ENCODE results near the gene ASPSCR1.

Gene ASPSCR1

DNA sequence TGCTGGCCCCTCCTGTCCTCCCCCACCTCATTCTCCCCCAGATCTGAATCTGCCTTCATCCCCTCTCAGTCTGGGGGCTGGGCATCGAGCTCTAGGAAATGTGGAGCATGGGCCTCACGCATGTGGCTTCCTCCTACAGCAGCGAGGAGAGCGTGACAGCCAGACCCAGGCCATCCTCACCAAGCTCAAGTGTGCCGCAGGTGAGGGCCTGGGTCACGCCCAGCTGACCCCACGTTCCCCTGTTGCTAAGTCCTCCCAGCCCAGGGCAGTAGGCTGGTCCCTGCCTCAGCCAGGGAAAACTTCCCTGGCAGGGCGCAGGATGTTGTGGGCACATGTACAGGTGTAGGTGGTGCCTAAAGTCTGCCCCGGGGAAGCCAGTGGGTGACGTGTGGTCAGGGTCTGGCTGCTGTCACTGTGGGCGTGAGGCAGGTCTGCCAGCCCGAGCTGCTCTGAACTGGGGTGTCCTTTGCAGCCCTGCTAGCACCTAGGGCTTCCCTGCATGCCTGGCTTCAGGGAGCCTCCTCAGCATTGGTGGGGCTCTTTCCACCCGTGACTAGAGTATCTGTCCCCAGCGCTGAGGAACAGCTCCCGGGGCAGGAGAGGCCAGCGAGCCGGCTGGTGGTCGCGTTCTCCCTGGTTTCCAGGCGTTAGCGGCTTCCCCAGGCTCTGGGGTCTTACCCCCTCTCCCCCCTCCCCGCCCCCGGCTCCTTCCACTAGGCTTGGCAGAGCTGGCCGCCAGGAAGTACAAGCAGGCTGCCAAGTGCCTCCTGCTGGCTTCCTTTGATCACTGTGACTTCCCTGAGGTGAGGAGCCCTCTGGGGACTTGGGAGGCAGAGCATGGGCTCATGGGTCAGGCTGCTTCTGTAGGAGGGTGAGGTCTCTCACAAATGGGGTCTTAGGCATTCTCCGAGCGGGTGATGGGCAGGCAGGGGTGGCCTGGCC, 77.9 kb downstream of the ASPSCR1 start:
- no peak for DNase-seq (ENCODE audit: low read depth in 2 of 2)

DNA sequence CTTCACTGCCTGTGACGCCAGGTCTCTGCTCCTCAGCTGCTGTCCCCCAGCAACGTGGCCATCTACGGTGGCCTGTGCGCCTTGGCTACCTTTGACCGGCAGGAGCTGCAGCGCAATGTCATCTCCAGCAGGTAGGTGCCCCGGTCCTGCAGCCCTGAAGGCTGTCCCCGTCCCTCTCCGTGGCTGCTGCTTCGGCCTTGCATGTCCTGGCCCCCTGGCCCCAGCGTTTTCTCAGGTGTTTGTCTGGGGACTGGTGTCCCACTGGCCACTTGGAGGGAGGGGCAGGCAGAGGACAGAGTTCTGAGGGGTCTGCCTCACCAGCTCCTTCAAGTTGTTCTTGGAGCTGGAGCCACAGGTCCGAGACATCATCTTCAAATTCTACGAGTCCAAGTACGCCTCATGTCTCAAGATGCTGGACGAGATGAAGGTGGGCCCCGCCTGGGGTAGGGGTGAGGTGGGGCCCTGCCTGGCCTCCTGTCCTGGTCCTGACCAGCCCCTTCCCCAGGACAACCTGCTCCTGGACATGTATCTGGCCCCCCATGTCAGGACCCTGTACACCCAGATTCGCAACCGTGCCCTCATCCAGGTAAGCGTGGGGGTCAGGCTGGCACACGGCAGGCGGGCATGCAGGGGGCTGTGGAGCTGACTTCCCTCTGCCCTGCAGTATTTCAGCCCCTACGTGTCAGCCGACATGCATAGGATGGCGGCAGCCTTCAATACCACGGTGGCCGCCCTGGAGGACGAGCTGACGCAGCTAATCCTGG, 78.7 kb downstream of the ASPSCR1 start:
- no peak for DNase-seq (ENCODE audit: low read depth in 2 of 2)

GRCh38 chr17:82056729-82057621, 79.5 kb downstream of the ASPSCR1 start:
- no peak for DNase-seq (ENCODE audit: low read depth in 2 of 2)

DNA sequence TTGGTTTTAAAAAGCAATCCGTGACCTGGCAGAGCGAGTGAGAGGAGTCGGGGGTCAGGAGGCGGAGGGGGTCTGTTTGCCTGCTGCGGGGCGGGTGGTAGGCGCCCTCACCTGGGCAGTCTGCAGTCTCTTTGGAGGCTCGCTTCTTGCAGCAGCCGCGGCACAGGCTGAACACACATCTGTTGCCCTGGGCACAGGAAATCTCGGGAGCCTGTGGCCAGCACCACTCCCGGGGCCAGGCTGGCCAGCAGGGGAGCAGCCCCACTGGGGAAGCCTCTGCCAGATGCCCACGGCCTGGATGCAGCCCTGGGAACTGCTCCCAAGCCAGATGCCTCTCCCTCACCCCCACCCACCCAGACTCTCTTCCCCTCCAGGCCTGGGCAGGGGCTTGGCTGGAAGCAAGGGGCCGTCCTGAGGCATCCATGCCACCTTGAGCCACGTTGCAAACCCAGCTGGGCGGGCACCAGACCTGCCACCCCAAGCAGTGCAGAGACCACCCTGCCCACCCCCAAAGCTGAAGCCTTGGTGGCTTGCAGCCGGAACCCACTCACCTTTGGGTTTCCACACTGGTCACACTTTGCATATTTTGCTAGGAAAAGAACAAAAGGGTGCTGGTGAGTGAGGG, 80.9 kb downstream of the ASPSCR1 start:
- no peak for DNase-seq (ENCODE audit: low read depth in 2 of 2)

GRCh38 chr17:82058855-82059249, 81.4 kb downstream of the ASPSCR1 start:
- no peak for DNase-seq (ENCODE audit: low read depth in 2 of 2)

DNA sequence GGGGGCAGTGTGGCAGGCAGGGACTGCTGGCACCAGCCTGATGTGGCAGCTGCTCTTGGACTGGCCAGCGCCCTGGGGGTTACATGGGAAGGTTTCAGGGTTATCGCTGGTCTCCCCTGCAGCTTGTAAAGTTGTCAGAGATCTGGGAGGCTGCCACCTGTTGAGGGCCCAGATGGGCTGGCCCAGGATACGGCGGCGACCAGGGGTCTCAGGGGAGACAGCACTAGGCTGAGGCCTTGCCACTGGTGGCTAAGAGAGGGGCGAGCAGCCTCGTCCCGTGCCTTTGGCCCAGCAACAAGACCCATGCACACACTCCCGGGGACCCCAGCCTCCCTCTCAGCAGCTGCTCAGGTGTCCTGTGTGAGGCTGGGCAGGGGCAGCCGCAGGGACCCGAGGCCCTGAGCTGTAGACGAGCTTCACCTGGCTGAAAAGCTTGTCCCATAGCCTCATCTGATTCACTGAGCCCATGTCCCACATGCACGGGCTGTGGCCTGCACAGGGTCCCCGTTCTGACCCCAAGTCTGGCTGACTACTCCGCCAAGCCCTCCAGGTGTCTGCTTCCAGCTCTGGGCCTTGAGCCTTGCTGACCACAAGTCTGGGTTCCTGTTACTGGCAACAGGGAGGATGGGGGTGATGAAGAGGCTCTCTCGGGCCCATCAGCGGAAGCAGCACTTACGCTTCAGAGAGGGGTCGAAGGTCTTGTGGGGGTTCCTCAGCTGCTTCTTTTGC, 82.0 kb downstream of the ASPSCR1 start:
- DNase-seq (ENCODE audit: low read depth in 2 of 2), result no peak

- no peak for DNase-seq (ENCODE audit: low read depth in 2 of 2)
Observed at GRCh38 chr17:82060001-82060380, 82.6 kb downstream of the ASPSCR1 start.

DNA sequence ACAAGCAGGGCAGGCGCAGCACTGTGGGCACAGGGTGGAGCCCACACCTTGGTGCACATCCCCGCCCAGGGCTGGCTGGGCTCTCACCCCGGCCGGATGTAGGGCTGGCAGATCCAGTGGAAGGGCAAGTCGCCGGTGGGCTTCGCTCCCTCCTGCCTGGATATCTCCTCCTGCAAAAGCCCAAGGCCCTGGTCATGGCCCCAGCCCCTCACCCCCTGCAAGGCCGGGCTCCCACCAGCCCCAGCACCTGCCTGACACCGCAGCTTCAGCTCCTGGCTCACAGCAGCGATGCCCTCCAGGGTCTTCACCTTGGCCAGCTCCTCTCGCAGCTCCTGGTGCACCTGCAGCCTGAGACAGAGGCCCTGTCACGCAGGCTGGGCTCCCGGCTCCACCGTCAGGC, 83.2 kb downstream of the ASPSCR1 start:
- DNase-seq (ENCODE audit: low read depth in 2 of 2), result no peak

GRCh38 chr17:82061047-82061925, 83.9 kb downstream of the ASPSCR1 start:
- no peak for DNase-seq (ENCODE audit: low read depth in 2 of 2)

GRCh38 chr17:82062076-82062983, 84.9 kb downstream of the ASPSCR1 start:
- DNase-seq (ENCODE audit: low read depth in 2 of 2), result no peak

DNA sequence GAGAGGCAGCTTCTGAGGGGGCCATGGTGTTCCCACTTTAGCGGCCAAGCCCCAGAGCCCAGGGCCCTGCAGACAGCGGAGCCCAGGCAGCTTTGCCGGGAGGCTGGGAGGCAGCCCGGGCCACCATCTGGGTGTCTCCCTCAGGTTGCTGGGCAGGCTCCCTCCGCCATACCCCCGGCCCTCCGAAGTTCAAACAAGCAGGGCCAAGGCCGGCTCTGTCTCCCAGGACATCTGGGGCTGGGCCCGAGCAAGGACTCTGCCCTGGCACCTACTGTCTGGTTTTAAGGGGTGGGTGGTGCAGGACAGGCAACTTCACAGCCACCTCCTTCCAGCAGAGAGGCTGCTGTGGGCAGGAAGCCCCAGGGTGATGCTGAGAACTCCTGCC, 85.5 kb downstream of the ASPSCR1 start:
- DNase-seq (ENCODE audit: low read depth in 2 of 2), result no peak

DNA sequence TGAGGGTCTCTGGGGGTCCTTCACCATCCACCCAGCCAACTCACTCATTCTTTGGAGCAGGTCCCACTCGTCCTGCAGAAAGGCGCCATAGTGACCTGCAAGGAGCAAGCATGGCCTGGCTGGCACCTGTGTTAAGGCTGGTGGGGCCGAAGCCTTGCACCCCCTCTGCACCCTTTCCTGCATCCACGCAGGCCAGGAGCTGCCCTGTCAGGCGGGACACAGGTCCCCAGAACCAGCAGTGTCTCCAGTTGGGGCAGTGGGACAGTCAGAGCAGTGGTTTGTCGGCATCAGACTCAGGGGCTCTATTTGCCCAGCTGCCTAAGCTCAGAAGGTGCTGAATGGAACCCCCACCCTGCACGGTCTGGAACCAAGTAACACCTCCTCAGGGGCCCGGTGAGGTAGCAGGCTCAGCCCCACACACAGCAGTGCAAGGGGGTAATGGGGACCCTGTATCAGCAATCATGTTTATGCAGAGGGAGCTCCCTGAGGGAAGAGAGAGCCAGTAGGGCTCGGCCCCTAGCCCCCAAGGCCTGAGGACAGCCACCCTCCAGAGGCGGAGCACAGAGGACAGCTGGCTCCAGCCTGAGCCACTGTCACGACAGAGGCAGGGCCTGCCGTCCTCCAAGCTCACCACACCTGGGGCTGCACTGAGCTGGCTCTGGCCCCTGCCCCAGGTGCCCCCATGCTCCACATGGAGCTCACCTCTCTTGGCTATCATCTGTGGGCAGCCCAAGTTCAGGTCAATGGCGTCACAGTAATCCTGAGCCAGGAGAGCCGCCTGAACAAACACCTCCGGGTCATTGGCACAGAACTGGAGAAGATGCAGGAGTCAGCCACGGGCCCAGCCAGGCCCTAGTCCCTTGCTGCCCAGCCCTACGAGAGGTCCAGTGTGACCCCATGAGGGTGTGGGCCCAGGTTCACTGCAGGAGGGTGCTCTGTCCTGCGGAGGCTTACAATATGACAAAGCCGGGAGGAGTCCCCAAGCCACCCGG, 86.3 kb downstream of the ASPSCR1 start:
- DNase-seq (ENCODE audit: low read depth in 2 of 2), result no peak

DNA sequence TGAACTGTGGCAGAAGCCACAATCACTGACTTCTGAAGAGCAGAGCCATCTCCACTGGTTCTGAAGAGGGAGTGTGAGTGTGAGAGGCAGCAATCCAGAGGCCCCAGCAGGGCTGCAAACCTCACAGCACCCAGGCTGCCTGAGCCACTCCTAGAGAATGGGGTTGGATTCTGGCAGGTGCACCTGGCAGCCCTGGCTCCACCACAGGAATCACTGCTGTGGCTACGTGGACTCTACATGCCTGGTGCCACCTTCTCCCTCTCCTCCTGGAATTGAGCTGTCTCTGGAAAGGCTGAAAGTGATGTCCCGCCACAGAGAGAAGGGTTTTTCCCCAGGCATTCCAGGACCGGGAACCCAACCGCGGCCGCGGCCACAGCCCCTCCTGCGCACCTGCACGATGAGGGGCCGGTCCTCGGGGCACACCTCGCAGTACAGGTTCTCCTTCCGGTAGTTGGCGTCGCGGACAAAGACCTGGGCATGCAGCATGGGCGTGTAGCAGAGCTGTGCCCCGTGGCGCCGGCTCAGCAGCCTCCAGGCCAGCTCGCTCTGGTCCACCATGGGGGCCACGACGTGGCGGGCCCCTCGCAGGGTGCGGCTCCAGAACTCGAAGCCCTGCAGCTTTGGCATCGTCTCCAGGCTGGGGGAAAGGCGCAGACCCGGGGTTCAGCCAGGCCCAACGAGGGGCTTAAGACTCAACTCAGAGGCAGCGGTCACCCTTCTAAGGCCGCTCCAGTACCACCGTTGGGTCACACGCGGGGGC, 87.2 kb downstream of the ASPSCR1 start:
- DNase-seq (ENCODE audit: low read depth in 2 of 2), result no peak

DNA sequence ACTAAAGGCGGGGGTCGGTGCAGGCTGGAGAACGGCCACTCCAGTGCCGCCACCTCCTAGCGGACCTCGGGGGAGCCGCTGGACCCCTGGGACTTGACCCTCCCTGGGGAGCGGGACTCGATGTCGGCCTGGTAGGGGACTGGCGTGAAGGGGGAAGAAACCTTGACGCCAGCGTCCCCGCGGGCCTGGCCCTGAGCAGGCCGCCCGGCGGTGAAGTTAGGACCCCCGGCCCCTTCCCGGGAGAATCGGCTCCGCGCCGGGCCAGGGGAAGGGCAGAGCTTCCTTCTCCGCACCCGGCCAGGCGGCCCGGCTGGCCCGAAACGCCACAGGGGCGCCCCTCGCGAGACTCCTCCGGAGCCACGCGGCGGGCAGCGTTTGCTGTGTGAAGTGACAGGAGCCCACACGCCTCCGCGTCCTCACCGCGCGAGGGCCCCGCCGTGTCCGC, 87.8 kb downstream of the ASPSCR1 start:
- DNase-seq (ENCODE audit: low read depth in 2 of 2), result no peak

DNA sequence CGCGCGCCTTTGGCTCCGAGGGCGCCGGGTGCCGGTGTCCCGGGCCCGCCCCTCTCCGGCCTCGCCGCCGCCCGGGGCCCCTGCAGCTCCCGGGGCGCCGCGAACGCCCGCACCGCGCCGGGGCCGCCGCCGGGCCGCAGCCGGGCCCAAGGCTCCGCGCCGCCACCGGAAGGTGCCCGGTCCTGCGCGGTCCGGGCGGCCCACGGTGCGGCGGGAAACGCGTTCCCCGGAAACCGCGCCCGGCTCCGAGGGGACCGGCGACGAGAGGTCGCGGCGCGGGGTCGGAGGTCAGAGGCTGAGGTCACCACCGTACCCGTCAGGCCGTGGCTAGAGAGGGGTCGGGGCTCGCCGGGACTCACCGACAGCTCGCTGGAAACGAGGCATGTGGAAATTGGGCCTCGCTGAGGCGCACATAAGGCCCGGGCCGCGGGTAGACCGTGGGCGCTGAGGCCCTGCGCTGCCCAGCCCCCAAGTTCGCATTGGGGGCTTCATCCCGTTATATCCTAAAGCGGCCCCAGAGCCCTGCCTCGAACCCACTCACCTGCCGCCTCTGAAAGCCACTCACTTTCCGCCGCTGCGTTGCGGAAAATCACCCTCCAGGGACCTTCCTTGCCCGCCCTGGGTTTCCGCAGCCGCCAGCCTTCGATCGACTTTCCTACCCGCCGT, 88.3 kb downstream of the ASPSCR1 start, which contains the start of gene DUS1L:
Gene DUS1L (minus strand): TSS at position 167 of the 666 bp plus-strand sequence. CDS start 745 bp downstream, outside the sequence.
- DNase-seq (ENCODE audit: low read depth in 2 of 2), result peak; percentile 25 to 37

Measured in activated CD8-positive, alpha-beta memory T cell treated with anti-CD3 and anti-CD28 coated beads for 4 hours (primary cell).